HCT116 (cell line): Measurements from ENCODE around the gene VIPR1. TPM values are rescaled to one million over a fixed set of nuclear protein-coding genes. Genes with fewer than 3 reads are reported as not detected.

Experiments
- ATAC-seq: fragments of 200-7000 bp; cut with Tn5 transposase; 2 replicates; pipeline ENCODE4 v1.9.1; 2020; ENCODE audit warnings: mild to moderate bottlenecking, moderate library complexity
- BruUV-seq: library from RNA; stranded (reverse); fragments of 400-500 nt; replicated peaks from 2 replicates; lab custom pipeline; 2021; lab: Mats Ljungman, UMichigan
- CTCF ChIA-PET: fragments of 300-600 bp; sonication (Branson Sonifier 250); formaldehyde crosslinking; loops from one replicate; lab custom pipeline; 2021; ENCODE audit warnings: antibody characterized with exemption; lab: Charles Lee
- POLR2A ChIA-PET: fragments of 300-600, 350-600 bp; sonication (Branson Sonifier 250); formaldehyde crosslinking; loops from one replicate; lab custom pipeline; 2021; ENCODE audit warnings: antibody characterized with exemption; lab: Charles Lee
- RAD21 ChIA-PET, 2 experiments: fragments of 300-600 bp; sonication (Branson Sonifier 250); formaldehyde crosslinking; loops; one replicate each; lab custom pipeline; 2023; ENCODE audit warnings: low total read pairs in 2 of 2; ENCODE audit not compliant: uncharacterized antibody in 2 of 2, unreplicated experiment in 2 of 2, low non-redundant PET in 1 of 2; lab: Charles Lee
- DNase-seq: peaks from one replicate; pipeline ENCODE4 v3.0.0-alpha.2; 2010; ENCODE audit warnings: low read depth, low spot score
- H2AFZ ChIP-seq: fragments of 200-600 bp; shearing (Covaris generic), sonication (generic); 2 replicates; pipeline ENCODE4 v1.6.1; 2017; ENCODE audit warnings: low read depth, mixed run types, mixed read lengths, antibody characterized with exemption, low read length; ENCODE audit not compliant: poor library complexity, severe bottlenecking
- H3K27ac ChIP-seq: 2 replicates; pipeline ENCODE4 v1.5.1; 2012; ENCODE audit warnings: low read depth, low read length
- H3K27me3 ChIP-seq: fragments of 200-600 bp; sonication (generic); 2 replicates; pipeline ENCODE4 v1.6.1; 2016; ENCODE audit warnings: mixed run types, low read length, mixed read lengths; ENCODE audit not compliant: insufficient read depth
- H3K36me3 ChIP-seq, 2 experiments: fragments of 200-500 bp in 1 of 2; fragments of 200-600 bp in 1 of 2; sonication (Bioruptor generic) in 1 of 2; sonication (generic) in 1 of 2; 2 replicates each; pipeline versions ENCODE4 v1.5.1 to v1.6.1; 2014 to 2016; ENCODE audit warnings: low read length in 2 of 2, inconsistent platforms in 1 of 2, mixed read lengths in 1 of 2, mixed run types in 1 of 2; ENCODE audit not compliant: insufficient read depth in 2 of 2, control insufficient read depth in 1 of 2
- H3K4me1 ChIP-seq, 2 experiments: fragments of 200-600 bp in 1 of 2; sonication (generic) in 1 of 2; 2 replicates each; pipeline versions ENCODE4 v1.5.1 to v1.6.1; 2012 to 2017; ENCODE audit warnings: low read length in 2 of 2, inconsistent platforms in 1 of 2, mild to moderate bottlenecking in 1 of 2, mixed read lengths in 1 of 2, mixed run types in 1 of 2, moderate library complexity in 1 of 2; ENCODE audit not compliant: insufficient read depth in 2 of 2, control insufficient read depth in 1 of 2
- H3K4me2 ChIP-seq: fragments of 200-600 bp; sonication (generic); 2 replicates; pipeline ENCODE4 v1.6.1; 2017; ENCODE audit warnings: mixed run types, low read length, mixed read lengths
- H3K4me3 ChIP-seq, 2 experiments: fragments of 200-600 bp in 1 of 2; sonication (generic) in 1 of 2; replicated peaks in 1 of 2; 2 replicates each; pipeline ENCODE4 v1.5.1; 2011 to 2016; ENCODE audit warnings: low read length in 2 of 2, control low read depth in 1 of 2, low read depth in 1 of 2, mild to moderate bottlenecking in 1 of 2, mixed read lengths in 1 of 2, mixed run types in 1 of 2
- H3K79me2 ChIP-seq: fragments of 200-600 bp; sonication (generic); 2 replicates; pipeline ENCODE4 v1.6.1; 2017; ENCODE audit warnings: mild to moderate bottlenecking, mixed run types, low read length, moderate library complexity, mixed read lengths; ENCODE audit not compliant: insufficient read depth
- H3K9ac ChIP-seq: fragments of 200-600 bp; sonication (generic); 2 replicates; pipeline ENCODE4 v1.6.1; 2016; ENCODE audit warnings: low read length, mixed read lengths
- H3K9me2 ChIP-seq: fragments of 200-600 bp; sonication (generic), shearing (Covaris generic); 2 replicates; pipeline ENCODE4 v1.6.1; 2017; ENCODE audit warnings: mixed run types, mild to moderate bottlenecking, moderate library complexity; ENCODE audit not compliant: insufficient read depth
- H3K9me3 ChIP-seq, 2 experiments: fragments of 200-500 bp in 1 of 2; fragments of 200-600 bp in 1 of 2; sonication (Bioruptor generic) in 1 of 2; sonication (generic) in 1 of 2; 2 replicates each; pipeline ENCODE4 v1.6.1; 2014 to 2017; ENCODE audit warnings: low read length in 2 of 2, mixed read lengths in 2 of 2, inconsistent platforms in 1 of 2, low read depth in 1 of 2, mild to moderate bottlenecking in 1 of 2, mixed run types in 1 of 2, moderate library complexity in 1 of 2; ENCODE audit not compliant: control insufficient read depth in 1 of 2, insufficient read depth in 1 of 2
- H4K20me1 ChIP-seq: fragments of 200-600 bp; sonication (generic), shearing (Covaris generic); 2 replicates; pipeline ENCODE4 v1.6.1; 2017; ENCODE audit warnings: mixed run types, mild to moderate bottlenecking, moderate library complexity; ENCODE audit not compliant: insufficient read depth
- CEBPB ChIP-seq: IDR thresholded peaks from 2 replicates; pipeline ENCODE4 v1.6.1; 2012; ENCODE audit warnings: low read depth
- EGR1 ChIP-seq: IDR thresholded peaks from 2 replicates; pipeline ENCODE4 v1.6.1; 2012; ENCODE audit warnings: low read depth
- EZH2 ChIP-seq: fragments of 200-600 bp; sonication (generic); IDR thresholded peaks from 2 replicates; pipeline ENCODE4 v1.6.1; 2017; ENCODE audit warnings: antibody characterized with exemption, mixed run types
- EZH2phosphoT487 ChIP-seq: fragments of 200-600 bp; IDR thresholded peaks from 2 replicates; pipeline ENCODE4 v1.6.1; 2018; ENCODE audit warnings: antibody characterized with exemption, borderline replicate concordance
- JUND ChIP-seq: IDR thresholded peaks from 2 replicates; pipeline ENCODE4 v1.6.1; 2012
- POLR2A ChIP-seq: IDR thresholded peaks from 2 replicates; pipeline ENCODE4 v1.7.0; 2011; ENCODE audit warnings: borderline replicate concordance; ENCODE audit not compliant: insufficient read depth, insufficient read length; ENCODE audit errors: extremely low read depth
- RAD21 ChIP-seq: IDR thresholded peaks from 2 replicates; pipeline ENCODE4 v1.6.1; 2012; ENCODE audit warnings: low read depth, mild to moderate bottlenecking
- SP1 ChIP-seq: IDR thresholded peaks from 2 replicates; pipeline ENCODE4 v1.6.1; 2012; ENCODE audit warnings: low read depth
- TCF7L2 ChIP-seq: IDR thresholded peaks from 2 replicates; pipeline ENCODE4 v1.7.0; 2011; ENCODE audit warnings: borderline replicate concordance, inconsistent platforms; ENCODE audit not compliant: insufficient read depth, insufficient read length; ENCODE audit errors: extremely low read depth
- YY1 ChIP-seq: IDR thresholded peaks from 2 replicates; pipeline ENCODE4 v1.6.1; 2011; ENCODE audit warnings: low read length, low read depth, moderate library complexity, mild to moderate bottlenecking; ENCODE audit not compliant: insufficient replicate concordance; ENCODE audit errors: extremely low read depth
- ZFX ChIP-seq: fragments of 450-650 bp; IDR thresholded peaks from 2 replicates; pipeline ENCODE4 v1.6.1; 2017
- ZNF274 ChIP-seq: fragments of 200-500 bp; sonication (Bioruptor generic); IDR thresholded peaks from 2 replicates; pipeline ENCODE4 v1.6.1; 2014; ENCODE audit warnings: mild to moderate bottlenecking, low read depth, low read length, inconsistent platforms
- intact Hi-C: fragments of 100-400 bp; cut with micrococcal nuclease; formaldehyde crosslinking; loops from 2 replicates; pipeline ENCODE4 v1.10.0; 2022
- total RNA-seq: library from RNA; stranded (reverse); gene quantifications from one replicate; pipeline ENCODE4 v1.2.1, GENCODE V29; 2021; ENCODE audit not compliant: unreplicated experiment
- TF ChIP-seq, protein P1 (sequence below): IDR thresholded peaks from 2 replicates; pipeline ENCODE4 v1.6.1; 2012
- TF ChIP-seq, protein P2 (sequence below): IDR thresholded peaks from 2 replicates; pipeline ENCODE4 v1.6.1; 2012; ENCODE audit warnings: low read depth
- TF ChIP-seq, protein P3 (sequence below): IDR thresholded peaks from 2 replicates; pipeline ENCODE4 v1.6.1; 2011; ENCODE audit warnings: mild to moderate bottlenecking, low read length, moderate library complexity; ENCODE audit not compliant: insufficient replicate concordance; ENCODE audit errors: extremely low read depth

VIPR1 gene
- total RNA-seq, 1 experiment from 2014 or later = 9.6 TPM

DNA sequence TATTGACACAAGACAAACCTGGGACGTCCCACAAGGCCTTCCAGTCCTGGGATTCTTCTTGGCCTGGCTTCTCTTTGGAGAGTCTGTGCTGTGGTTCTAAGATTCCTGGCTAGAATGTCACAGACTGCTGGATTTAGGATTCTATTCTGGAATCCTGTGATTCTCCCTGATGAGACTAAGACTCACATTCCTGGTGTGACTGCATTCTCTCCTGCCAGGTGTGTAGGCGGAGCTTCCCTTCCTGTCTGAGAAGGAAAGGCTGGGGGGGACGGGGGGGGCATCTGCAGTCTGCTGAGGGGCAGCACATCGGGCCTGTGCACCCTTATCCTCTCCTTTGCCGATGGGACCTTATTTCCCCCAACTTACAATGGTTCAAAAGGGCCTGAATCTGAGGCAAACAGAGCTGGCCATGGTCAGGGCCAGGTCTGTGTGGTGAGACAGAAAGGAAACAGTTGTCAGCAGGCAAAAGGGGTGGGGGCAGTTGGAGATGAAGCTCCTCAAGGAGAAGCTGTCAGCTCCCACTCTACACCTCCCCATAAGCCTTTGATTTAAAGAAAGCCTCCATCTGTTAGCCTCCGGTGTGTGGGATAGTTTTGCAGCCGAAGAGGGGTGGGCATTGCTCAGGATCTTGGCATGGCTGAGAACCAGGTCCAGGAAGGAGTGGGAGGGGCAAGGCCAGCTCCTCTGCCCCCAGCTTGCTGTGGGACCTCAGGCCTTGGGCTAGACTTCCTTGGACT lies 30.9 kb downstream of the VIPR1 start:
- Histone ChIP-seq H3K9ac (no peak overlapping the region), H3K27ac (no peak overlapping the region), H3K9me3 (no peaks in the 10 kb centered on the region), H3K27me3 (no peaks in the 10 kb centered on the region), H3K4me2 (no peak overlapping the region), H3K79me2 (no peaks in the 10 kb centered on the region), H4K20me1 (no peaks in the 10 kb centered on the region), H3K4me3 (no peak overlapping the region), H2AFZ (no peak overlapping the region), H3K9me2 (no peaks in the 10 kb centered on the region), H3K4me1 (peaks cover 3 to 5% of the 10 kb centered on the region in 2 experiments; a peak in 2 of 4 replicates), H3K36me3 (no peaks in the 10 kb centered on the region)
- DNase-seq (no peak), ATAC-seq (no peak)
- CTCF ChIA-PET = no interaction called here
- POLR2A ChIA-PET = no interaction called here
- BruUV-seq = no TSS peak
- intact Hi-C loops = no loop called here
- RAD21 ChIA-PET = no interaction called here
- TF ChIP-seq EZH2 = no peak
- no peak for TF ChIP-seq EGR1
- TF ChIP-seq EZH2phosphoT487 = no peak
- TF ChIP-seq, protein P1, sequence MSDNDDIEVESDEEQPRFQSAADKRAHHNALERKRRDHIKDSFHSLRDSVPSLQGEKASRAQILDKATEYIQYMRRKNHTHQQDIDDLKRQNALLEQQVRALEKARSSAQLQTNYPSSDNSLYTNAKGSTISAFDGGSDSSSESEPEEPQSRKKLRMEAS = no peak
- TF ChIP-seq, protein P2, sequence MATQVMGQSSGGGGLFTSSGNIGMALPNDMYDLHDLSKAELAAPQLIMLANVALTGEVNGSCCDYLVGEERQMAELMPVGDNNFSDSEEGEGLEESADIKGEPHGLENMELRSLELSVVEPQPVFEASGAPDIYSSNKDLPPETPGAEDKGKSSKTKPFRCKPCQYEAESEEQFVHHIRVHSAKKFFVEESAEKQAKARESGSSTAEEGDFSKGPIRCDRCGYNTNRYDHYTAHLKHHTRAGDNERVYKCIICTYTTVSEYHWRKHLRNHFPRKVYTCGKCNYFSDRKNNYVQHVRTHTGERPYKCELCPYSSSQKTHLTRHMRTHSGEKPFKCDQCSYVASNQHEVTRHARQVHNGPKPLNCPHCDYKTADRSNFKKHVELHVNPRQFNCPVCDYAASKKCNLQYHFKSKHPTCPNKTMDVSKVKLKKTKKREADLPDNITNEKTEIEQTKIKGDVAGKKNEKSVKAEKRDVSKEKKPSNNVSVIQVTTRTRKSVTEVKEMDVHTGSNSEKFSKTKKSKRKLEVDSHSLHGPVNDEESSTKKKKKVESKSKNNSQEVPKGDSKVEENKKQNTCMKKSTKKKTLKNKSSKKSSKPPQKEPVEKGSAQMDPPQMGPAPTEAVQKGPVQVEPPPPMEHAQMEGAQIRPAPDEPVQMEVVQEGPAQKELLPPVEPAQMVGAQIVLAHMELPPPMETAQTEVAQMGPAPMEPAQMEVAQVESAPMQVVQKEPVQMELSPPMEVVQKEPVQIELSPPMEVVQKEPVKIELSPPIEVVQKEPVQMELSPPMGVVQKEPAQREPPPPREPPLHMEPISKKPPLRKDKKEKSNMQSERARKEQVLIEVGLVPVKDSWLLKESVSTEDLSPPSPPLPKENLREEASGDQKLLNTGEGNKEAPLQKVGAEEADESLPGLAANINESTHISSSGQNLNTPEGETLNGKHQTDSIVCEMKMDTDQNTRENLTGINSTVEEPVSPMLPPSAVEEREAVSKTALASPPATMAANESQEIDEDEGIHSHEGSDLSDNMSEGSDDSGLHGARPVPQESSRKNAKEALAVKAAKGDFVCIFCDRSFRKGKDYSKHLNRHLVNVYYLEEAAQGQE = no peak
- TF ChIP-seq ZNF274 = no peak
- TF ChIP-seq TCF7L2 = no peak
- TF ChIP-seq SP1 = no peak
- no peak for TF ChIP-seq RAD21
- TF ChIP-seq ZFX = no peak
- TF ChIP-seq, protein P3, sequence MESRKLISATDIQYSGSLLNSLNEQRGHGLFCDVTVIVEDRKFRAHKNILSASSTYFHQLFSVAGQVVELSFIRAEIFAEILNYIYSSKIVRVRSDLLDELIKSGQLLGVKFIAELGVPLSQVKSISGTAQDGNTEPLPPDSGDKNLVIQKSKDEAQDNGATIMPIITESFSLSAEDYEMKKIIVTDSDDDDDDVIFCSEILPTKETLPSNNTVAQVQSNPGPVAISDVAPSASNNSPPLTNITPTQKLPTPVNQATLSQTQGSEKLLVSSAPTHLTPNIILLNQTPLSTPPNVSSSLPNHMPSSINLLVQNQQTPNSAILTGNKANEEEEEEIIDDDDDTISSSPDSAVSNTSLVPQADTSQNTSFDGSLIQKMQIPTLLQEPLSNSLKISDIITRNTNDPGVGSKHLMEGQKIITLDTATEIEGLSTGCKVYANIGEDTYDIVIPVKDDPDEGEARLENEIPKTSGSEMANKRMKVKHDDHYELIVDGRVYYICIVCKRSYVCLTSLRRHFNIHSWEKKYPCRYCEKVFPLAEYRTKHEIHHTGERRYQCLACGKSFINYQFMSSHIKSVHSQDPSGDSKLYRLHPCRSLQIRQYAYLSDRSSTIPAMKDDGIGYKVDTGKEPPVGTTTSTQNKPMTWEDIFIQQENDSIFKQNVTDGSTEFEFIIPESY = no peak
- no peak for TF ChIP-seq JUND
- no peak for TF ChIP-seq CEBPB
- no peak for TF ChIP-seq POLR2A
- no peak for TF ChIP-seq YY1
